Measurements from ENCODE around the gene SLC39A13.

The SLC39A13 gene

GRCh38 chr11:47400768-47401279 is 7.6 kb upstream of the SLC39A13 start:
- DNase-seq (ENCODE audit: low read depth in 3 of 3, low spot score in 1 of 3) = no peak

GRCh38 chr11:47403135-47403534 is 5.3 kb upstream of the SLC39A13 start:
- no peak for DNase-seq (ENCODE audit: low read depth in 3 of 3, low spot score in 1 of 3)

- DNase-seq (ENCODE audit: low read depth in 3 of 3, low spot score in 1 of 3) = no peak
These were observed 4.8 kb upstream of the SLC39A13 start for GRCh38 chr11:47403571-47403970.

- DNase-seq (ENCODE audit: low read depth in 3 of 3, low spot score in 1 of 3) = no peak
These were observed 1.3 kb upstream of the SLC39A13 start for GRCh38 chr11:47406896-47407745.

- DNase-seq (ENCODE audit: low read depth in 3 of 3, low spot score in 1 of 3) = no peak
These were observed 429 bp downstream of the SLC39A13 start for GRCh38 chr11:47408598-47409439.

- no peak for DNase-seq (ENCODE audit: low read depth in 3 of 3, low spot score in 1 of 3)
These were observed 1.3 kb downstream of the SLC39A13 start for GRCh38 chr11:47409440-47410369.

- DNase-seq (ENCODE audit: low read depth in 3 of 3, low spot score in 1 of 3) = no peak
These were observed 2.2 kb downstream of the SLC39A13 start for GRCh38 chr11:47410370-47411264.

- DNase-seq (ENCODE audit: low read depth in 3 of 3, low spot score in 1 of 3) = no peak
These were observed 3.7 kb downstream of the SLC39A13 start for GRCh38 chr11:47411884-47412746.

GRCh38 chr11:47413351-47413750 is 5.0 kb downstream of the SLC39A13 start:
- DNase-seq (ENCODE audit: low read depth in 3 of 3, low spot score in 1 of 3) = no peak

- DNase-seq (ENCODE audit: low read depth in 3 of 3, low spot score in 1 of 3) = no peak
These were observed 5.7 kb downstream of the SLC39A13 start for GRCh38 chr11:47413908-47414684.

- no peak for DNase-seq (ENCODE audit: low read depth in 3 of 3, low spot score in 1 of 3)
These were observed 6.3 kb downstream of the SLC39A13 start for GRCh38 chr11:47414685-47415070.

- no peak for DNase-seq (ENCODE audit: low read depth in 3 of 3, low spot score in 1 of 3)
These were observed 6.9 kb downstream of the SLC39A13 start for GRCh38 chr11:47415091-47415854.

- no peak for DNase-seq (ENCODE audit: low read depth in 3 of 3, low spot score in 1 of 3)
These were observed 7.6 kb downstream of the SLC39A13 start for GRCh38 chr11:47415949-47416472.

GRCh38 chr11:47417712-47418111 is 9.3 kb downstream of the SLC39A13 start:
- no peak for DNase-seq (ENCODE audit: low read depth in 3 of 3, low spot score in 1 of 3)

GRCh38 chr11:47418454-47419259 is 10.3 kb downstream of the SLC39A13 start:
- no peak for DNase-seq (ENCODE audit: low read depth in 3 of 3, low spot score in 1 of 3)

- DNase-seq (ENCODE audit: low read depth in 3 of 3, low spot score in 1 of 3) = no peak
These were observed 17.2 kb downstream of the SLC39A13 start for GRCh38 chr11:47425611-47426010.

Data from stimulated activated CD4-positive, alpha-beta T cell treated with anti-CD3 and anti-CD28 coated beads, TNF-alpha, amount 100 ng/mL, for 1 hour (primary cell).